ENCODE data around the gene ITSN1. TPM values are rescaled to one million over a fixed set of nuclear protein-coding genes. Genes with fewer than 3 reads are reported as not detected.
A peak's percentile ranks its signal among the peaks of the same experiment; 100 is the strongest.

ITSN1 gene
- total and polyA plus RNA-seq, 2 experiments from 2014 or later = 77.9 to 95.7 TPM

DNA sequence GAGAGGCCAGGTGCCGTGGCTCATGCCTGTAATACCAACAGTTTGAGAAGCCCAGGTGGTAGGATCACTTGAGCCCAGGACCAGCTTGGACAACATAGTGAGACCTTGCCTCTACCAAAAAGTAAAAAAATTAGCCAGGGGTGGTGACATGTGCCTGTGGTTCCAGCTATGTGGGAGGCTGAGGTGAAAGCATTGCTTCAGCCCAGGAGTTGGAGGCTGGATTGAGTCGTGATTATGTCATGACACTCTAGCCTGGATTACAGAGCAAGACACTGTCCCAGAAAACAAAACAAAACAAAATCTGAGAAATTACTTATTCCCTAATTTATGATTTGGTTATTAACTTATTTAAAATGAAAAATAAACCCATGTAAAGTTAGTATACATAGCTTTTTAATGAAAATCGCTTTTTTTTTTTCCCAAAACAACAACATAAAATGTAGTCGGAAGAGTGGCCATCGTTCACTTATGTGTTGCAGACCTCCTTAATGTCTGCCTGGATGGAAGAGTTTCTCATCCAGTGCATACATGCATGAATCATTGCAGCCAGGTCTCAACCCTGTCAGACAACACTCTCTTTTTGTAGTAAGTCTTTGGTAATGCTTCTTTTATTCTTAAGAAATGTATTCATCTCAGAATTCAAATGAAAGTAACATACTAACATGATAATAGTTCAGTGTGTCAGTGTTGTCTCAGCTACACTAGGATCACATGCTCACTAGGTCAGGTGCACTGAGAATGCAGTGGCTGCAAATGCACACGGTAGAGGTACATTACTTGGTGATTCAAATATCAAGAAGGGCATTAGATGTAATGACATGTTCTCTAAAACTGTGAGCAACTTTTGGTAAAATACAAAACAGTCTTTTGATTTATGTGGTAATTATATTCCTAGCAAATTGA, 28.0 kb downstream of the ITSN1 start:
- Histone ChIP-seq H3K27me3 (ENCODE audit: insufficient read depth) (no peaks in the 10 kb centered on the region), H3K36me3 (ENCODE audit: insufficient read depth) (no peaks in the 10 kb centered on the region), H3K27ac (ENCODE audit: low read depth) (peak overlapping the region; percentile 29; the same call in 1 of the 2 replicates), H3K4me1 (ENCODE audit: insufficient read depth) (peaks cover 31% of the 10 kb centered on the region), H3K4me3 (no peak overlapping the region), H2AFZ (no peak overlapping the region), H3K4me2 (no peak overlapping the region), H3K79me2 (replicated peaks; ENCODE audit: insufficient read depth) (peaks cover 100% of the 10 kb centered on the region), H4K20me1 (replicated peaks; ENCODE audit: insufficient read depth) (peaks cover 32% of the 10 kb centered on the region; the same call in 1 of the 2 replicates), H3F3A (replicated peaks; ENCODE audit: low read depth) (no peaks in the 10 kb centered on the region), H3K9me2 (ENCODE audit: insufficient read depth) (no peaks in the 10 kb centered on the region)
- H3K9me3 Mint-ChIP-seq = no peaks in the 10 kb centered on the region
- TF ChIP-seq JUNB (IDR thresholded peaks at IDR 0.05; ENCODE audit: unreplicated experiment) (no peak), STAT1 (IDR thresholded peaks at IDR 0.05; ENCODE audit: unreplicated experiment) (no peak), NANOG (IDR thresholded peaks at IDR 0.05; ENCODE audit: borderline replicate concordance) (no peak), ZNF114 (CRISPR knock-in tag; IDR thresholded peaks at IDR 0.05) (no peak), EZH2phosphoT487 (IDR thresholded peaks at IDR 0.05; ENCODE audit: unreplicated experiment) (no peak), CREB1 (CRISPR knock-in tag; IDR thresholded peaks at IDR 0.05; ENCODE audit: low read depth) (no peak), POLR2AphosphoS5 (IDR thresholded peaks at IDR 0.05; ENCODE audit: low read depth) (no peak), ZNF462 (CRISPR knock-in tag; IDR thresholded peaks at IDR 0.05) (no peak), EZH2 (IDR thresholded peaks at IDR 0.05; ENCODE audit: low read depth, unreplicated experiment) (no peak), ZNF331 (CRISPR knock-in tag; IDR thresholded peaks at IDR 0.05; ENCODE audit: low read depth) (no peak)
- TF ChIP-seq, protein P1, sequence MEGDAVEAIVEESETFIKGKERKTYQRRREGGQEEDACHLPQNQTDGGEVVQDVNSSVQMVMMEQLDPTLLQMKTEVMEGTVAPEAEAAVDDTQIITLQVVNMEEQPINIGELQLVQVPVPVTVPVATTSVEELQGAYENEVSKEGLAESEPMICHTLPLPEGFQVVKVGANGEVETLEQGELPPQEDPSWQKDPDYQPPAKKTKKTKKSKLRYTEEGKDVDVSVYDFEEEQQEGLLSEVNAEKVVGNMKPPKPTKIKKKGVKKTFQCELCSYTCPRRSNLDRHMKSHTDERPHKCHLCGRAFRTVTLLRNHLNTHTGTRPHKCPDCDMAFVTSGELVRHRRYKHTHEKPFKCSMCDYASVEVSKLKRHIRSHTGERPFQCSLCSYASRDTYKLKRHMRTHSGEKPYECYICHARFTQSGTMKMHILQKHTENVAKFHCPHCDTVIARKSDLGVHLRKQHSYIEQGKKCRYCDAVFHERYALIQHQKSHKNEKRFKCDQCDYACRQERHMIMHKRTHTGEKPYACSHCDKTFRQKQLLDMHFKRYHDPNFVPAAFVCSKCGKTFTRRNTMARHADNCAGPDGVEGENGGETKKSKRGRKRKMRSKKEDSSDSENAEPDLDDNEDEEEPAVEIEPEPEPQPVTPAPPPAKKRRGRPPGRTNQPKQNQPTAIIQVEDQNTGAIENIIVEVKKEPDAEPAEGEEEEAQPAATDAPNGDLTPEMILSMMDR (conservative IDR thresholded peaks at IDR 0.05; ENCODE audit: low read depth in 2 of 2) = no peak
- TF ChIP-seq, protein P2, sequence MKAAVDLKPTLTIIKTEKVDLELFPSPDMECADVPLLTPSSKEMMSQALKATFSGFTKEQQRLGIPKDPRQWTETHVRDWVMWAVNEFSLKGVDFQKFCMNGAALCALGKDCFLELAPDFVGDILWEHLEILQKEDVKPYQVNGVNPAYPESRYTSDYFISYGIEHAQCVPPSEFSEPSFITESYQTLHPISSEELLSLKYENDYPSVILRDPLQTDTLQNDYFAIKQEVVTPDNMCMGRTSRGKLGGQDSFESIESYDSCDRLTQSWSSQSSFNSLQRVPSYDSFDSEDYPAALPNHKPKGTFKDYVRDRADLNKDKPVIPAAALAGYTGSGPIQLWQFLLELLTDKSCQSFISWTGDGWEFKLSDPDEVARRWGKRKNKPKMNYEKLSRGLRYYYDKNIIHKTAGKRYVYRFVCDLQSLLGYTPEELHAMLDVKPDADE (IDR thresholded peaks at IDR 0.05) = no peak
- TF ChIP-seq, protein P3, sequence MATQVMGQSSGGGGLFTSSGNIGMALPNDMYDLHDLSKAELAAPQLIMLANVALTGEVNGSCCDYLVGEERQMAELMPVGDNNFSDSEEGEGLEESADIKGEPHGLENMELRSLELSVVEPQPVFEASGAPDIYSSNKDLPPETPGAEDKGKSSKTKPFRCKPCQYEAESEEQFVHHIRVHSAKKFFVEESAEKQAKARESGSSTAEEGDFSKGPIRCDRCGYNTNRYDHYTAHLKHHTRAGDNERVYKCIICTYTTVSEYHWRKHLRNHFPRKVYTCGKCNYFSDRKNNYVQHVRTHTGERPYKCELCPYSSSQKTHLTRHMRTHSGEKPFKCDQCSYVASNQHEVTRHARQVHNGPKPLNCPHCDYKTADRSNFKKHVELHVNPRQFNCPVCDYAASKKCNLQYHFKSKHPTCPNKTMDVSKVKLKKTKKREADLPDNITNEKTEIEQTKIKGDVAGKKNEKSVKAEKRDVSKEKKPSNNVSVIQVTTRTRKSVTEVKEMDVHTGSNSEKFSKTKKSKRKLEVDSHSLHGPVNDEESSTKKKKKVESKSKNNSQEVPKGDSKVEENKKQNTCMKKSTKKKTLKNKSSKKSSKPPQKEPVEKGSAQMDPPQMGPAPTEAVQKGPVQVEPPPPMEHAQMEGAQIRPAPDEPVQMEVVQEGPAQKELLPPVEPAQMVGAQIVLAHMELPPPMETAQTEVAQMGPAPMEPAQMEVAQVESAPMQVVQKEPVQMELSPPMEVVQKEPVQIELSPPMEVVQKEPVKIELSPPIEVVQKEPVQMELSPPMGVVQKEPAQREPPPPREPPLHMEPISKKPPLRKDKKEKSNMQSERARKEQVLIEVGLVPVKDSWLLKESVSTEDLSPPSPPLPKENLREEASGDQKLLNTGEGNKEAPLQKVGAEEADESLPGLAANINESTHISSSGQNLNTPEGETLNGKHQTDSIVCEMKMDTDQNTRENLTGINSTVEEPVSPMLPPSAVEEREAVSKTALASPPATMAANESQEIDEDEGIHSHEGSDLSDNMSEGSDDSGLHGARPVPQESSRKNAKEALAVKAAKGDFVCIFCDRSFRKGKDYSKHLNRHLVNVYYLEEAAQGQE (IDR thresholded peaks at IDR 0.05; ENCODE audit: unreplicated experiment) = no peak
- H3K4me3 Mint-ChIP-seq = no peak overlapping the region
- H3K27me3 Mint-ChIP-seq (ENCODE audit: insufficient read depth, low read depth, poor library complexity) = peaks cover 4% of the 10 kb centered on the region
- no peak overlapping the region for H3K27ac Mint-ChIP-seq
- ATAC-seq (no peak), DNase-seq (ENCODE audit: low spot score) (no peak)
- peaks cover 42% of the 10 kb centered on the region for H3K4me1 Mint-ChIP-seq
- no peaks in the 10 kb centered on the region for H3K36me3 Mint-ChIP-seq (ENCODE audit: low read depth)
